ENCODE results near the gene RAB6B. TPM values are rescaled to one million over a fixed set of nuclear protein-coding genes. Genes with fewer than 3 reads are reported as not detected.

Gene RAB6B
- total and polyA plus RNA-seq, 2 experiments from 2014 or later: 1.2 to 3.9 TPM

DNA sequence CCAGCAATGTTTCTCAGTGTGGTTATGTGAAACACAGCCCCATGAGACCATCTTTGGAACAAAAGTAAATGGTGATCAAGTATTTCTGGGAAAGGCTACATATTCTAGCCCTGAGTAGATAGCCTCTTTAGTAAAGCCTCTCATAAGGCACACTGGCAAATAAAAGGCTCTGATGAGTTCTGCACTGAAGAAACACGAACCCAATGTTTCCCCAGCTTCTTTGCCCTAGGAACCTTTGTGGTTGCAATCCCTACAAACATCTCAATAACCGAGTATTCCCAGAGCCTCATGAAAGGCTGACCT lies 41.8 kb downstream of the RAB6B start:
- no peak overlapping the region for H3K4me2 ChIP-seq
- H3K9me3 Mint-ChIP-seq: no peaks in the 10 kb centered on the region
- no peaks in the 10 kb centered on the region for H3K9me2 ChIP-seq (ENCODE audit: insufficient read depth)
- ATAC-seq (no peak), DNase-seq (ENCODE audit: low spot score) (no peak)
- H3K4me1 ChIP-seq (ENCODE audit: insufficient read depth): peaks cover 10% of the 10 kb centered on the region; the same call in 1 of the 2 replicates
- H3K79me2 ChIP-seq (replicated peaks; ENCODE audit: insufficient read depth): no peaks in the 10 kb centered on the region
- no peak overlapping the region for H2AFZ ChIP-seq
- peaks cover 6% of the 10 kb centered on the region for H3K27me3 Mint-ChIP-seq (ENCODE audit: insufficient read depth, low read depth, poor library complexity)
- peaks cover 18% of the 10 kb centered on the region for H3K4me1 Mint-ChIP-seq
- no peak for TF ChIP-seq POLR2AphosphoS5 (IDR thresholded peaks at IDR 0.05; ENCODE audit: low read depth)
- TF ChIP-seq ZNF114 (CRISPR knock-in tag; IDR thresholded peaks at IDR 0.05): no peak
- TF ChIP-seq CREB1 (CRISPR knock-in tag; IDR thresholded peaks at IDR 0.05; ENCODE audit: low read depth): no peak
- TF ChIP-seq ZNF462 (CRISPR knock-in tag; IDR thresholded peaks at IDR 0.05): no peak
- no peak for TF ChIP-seq NANOG (IDR thresholded peaks at IDR 0.05; ENCODE audit: borderline replicate concordance)
- TF ChIP-seq EZH2phosphoT487 (IDR thresholded peaks at IDR 0.05; ENCODE audit: unreplicated experiment): no peak
- TF ChIP-seq, protein P1, sequence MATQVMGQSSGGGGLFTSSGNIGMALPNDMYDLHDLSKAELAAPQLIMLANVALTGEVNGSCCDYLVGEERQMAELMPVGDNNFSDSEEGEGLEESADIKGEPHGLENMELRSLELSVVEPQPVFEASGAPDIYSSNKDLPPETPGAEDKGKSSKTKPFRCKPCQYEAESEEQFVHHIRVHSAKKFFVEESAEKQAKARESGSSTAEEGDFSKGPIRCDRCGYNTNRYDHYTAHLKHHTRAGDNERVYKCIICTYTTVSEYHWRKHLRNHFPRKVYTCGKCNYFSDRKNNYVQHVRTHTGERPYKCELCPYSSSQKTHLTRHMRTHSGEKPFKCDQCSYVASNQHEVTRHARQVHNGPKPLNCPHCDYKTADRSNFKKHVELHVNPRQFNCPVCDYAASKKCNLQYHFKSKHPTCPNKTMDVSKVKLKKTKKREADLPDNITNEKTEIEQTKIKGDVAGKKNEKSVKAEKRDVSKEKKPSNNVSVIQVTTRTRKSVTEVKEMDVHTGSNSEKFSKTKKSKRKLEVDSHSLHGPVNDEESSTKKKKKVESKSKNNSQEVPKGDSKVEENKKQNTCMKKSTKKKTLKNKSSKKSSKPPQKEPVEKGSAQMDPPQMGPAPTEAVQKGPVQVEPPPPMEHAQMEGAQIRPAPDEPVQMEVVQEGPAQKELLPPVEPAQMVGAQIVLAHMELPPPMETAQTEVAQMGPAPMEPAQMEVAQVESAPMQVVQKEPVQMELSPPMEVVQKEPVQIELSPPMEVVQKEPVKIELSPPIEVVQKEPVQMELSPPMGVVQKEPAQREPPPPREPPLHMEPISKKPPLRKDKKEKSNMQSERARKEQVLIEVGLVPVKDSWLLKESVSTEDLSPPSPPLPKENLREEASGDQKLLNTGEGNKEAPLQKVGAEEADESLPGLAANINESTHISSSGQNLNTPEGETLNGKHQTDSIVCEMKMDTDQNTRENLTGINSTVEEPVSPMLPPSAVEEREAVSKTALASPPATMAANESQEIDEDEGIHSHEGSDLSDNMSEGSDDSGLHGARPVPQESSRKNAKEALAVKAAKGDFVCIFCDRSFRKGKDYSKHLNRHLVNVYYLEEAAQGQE (IDR thresholded peaks at IDR 0.05; ENCODE audit: unreplicated experiment): no peak
- no peak for TF ChIP-seq ZNF331 (CRISPR knock-in tag; IDR thresholded peaks at IDR 0.05; ENCODE audit: low read depth)
- no peak for TF ChIP-seq JUNB (IDR thresholded peaks at IDR 0.05; ENCODE audit: unreplicated experiment)
- no peak for TF ChIP-seq CTCF (conservative IDR thresholded peaks at IDR 0.05; ENCODE audit: low read depth in 2 of 2)
- TF ChIP-seq ETS1 (IDR thresholded peaks at IDR 0.05): no peak
- no peak for TF ChIP-seq EZH2 (IDR thresholded peaks at IDR 0.05; ENCODE audit: low read depth, unreplicated experiment)
- TF ChIP-seq STAT1 (IDR thresholded peaks at IDR 0.05; ENCODE audit: unreplicated experiment): no peak
- H4K20me1 ChIP-seq (replicated peaks; ENCODE audit: insufficient read depth): no peaks in the 10 kb centered on the region
- H3K27ac ChIP-seq (ENCODE audit: low read depth): no peak overlapping the region
- H3K4me3 Mint-ChIP-seq: no peak overlapping the region
- H3K36me3 Mint-ChIP-seq (ENCODE audit: low read depth): no peaks in the 10 kb centered on the region
- no peaks in the 10 kb centered on the region for H3K36me3 ChIP-seq (ENCODE audit: insufficient read depth)
- no peaks in the 10 kb centered on the region for H3F3A ChIP-seq (replicated peaks; ENCODE audit: low read depth)
- H3K27ac Mint-ChIP-seq: no peak overlapping the region
- no peak overlapping the region for H3K4me3 ChIP-seq
- H3K27me3 ChIP-seq (ENCODE audit: insufficient read depth): no peaks in the 10 kb centered on the region
